Kidney (tissue), 14 donors: ENCODE results near the gene LILRA5. TPM values are rescaled to one million over a fixed set of nuclear protein-coding genes. Genes with fewer than 3 reads are reported as not detected.

ENCODE experiments used
- DNase-seq, 5 donors: peaks; one replicate each; pipeline ENCODE4 v3.0.0-alpha.2; 2013 to 2020
- FAIRE-seq: peaks from 2 replicates; lab custom pipeline; 2012; peaks lifted over from hg19 to GRCh38; lab: Jason Lieb, UNC
- H3K27ac ChIP-seq, 2 donors: one replicate each; pipeline ENCODE4 v1.7.0; 2013; ENCODE audit warnings: low read depth in 2 of 2, low read length in 2 of 2, inconsistent platforms in 1 of 2
- H3K27me3 ChIP-seq: one replicate; pipeline ENCODE4 v1.7.1; 2013; ENCODE audit warnings: low read length, inconsistent platforms; ENCODE audit not compliant: control insufficient read depth, insufficient read depth
- H3K36me3 ChIP-seq, 3 donors: one replicate each; pipeline versions ENCODE4 v1.7.0 to v1.7.1; 2013; ENCODE audit warnings: low read length in 3 of 3, control low read depth in 1 of 3, inconsistent platforms in 1 of 3; ENCODE audit not compliant: insufficient read depth in 3 of 3, control insufficient read depth in 2 of 3
- H3K4me1 ChIP-seq, 3 donors: one replicate each; pipeline versions ENCODE4 v1.7.0 to v1.7.1; 2013; ENCODE audit warnings: low read length in 3 of 3, inconsistent platforms in 1 of 3, low read depth in 1 of 3; ENCODE audit not compliant: control insufficient read depth in 2 of 3, insufficient read depth in 2 of 3
- H3K4me3 ChIP-seq, 3 donors: one replicate each; pipeline versions ENCODE4 v1.7.0 to v1.8.1; 2013; ENCODE audit warnings: low read length in 3 of 3, control low read depth in 1 of 3, inconsistent platforms in 1 of 3
- H3K9ac ChIP-seq, 3 donors: one replicate each; pipeline versions ENCODE4 v1.7.0 to v1.7.1; 2013; ENCODE audit warnings: low read length in 3 of 3, control low read depth in 1 of 3, inconsistent platforms in 1 of 3
- H3K9me3 ChIP-seq, 3 donors: one replicate each; pipeline versions ENCODE4 v1.7.0 to v1.7.1; 2013; ENCODE audit warnings: low read length in 3 of 3, control low read depth in 1 of 3, inconsistent platforms in 1 of 3; ENCODE audit not compliant: control insufficient read depth in 2 of 3, insufficient read depth in 1 of 3
- intact Hi-C: fragments of 100-400 bp; cut with DNase I; formaldehyde crosslinking; loops from one replicate; pipeline ENCODE4 v1.11.1; 2022
- polyA plus RNA-seq: library from polyadenylated mRNA; stranded (reverse); fragments of 350-450 nt; fragmentation: Illumina TruSeq; extraction: RNeasy Lipid Tissue Mini Kit (QIAGEN cat#74804); gene quantifications from one replicate; pipeline ENCODE4 v1.2.3, GENCODE V29; 2014; ENCODE audit warnings: low read depth, low replicate concordance; ENCODE audit not compliant: insufficient read depth
- total RNA-seq: library from RNA; stranded (reverse); fragmentation: NEBNext Ultra II Directional; extraction: Animal tissue kit (Norgen Biotek cat#: 25700); gene quantifications from one replicate; pipeline ENCODE4 v1.2.1, GENCODE V29; 2021
- TF ChIP-seq, protein P1 (sequence below): IDR thresholded peaks from 3 replicates; pipeline ENCODE4 v1.5.1; 2012; ENCODE audit warnings: mild to moderate bottlenecking, moderate library complexity, borderline replicate concordance; ENCODE audit not compliant: insufficient read depth; ENCODE audit errors: extremely low read depth
- donor health status: control.
- donor health status: control.
- donor health status: control.
- donor health status: control.
- donor health status: control.
- donor health status: DM: yes; HTN: yes; CAD: no.
- donor health status: Normal renal cell carcinoma (clear cell type).

LILRA5 gene
- total and polyA plus RNA-seq, 2 donors from 2014 or later, result 1.4 to 5.9 TPM

DNA sequence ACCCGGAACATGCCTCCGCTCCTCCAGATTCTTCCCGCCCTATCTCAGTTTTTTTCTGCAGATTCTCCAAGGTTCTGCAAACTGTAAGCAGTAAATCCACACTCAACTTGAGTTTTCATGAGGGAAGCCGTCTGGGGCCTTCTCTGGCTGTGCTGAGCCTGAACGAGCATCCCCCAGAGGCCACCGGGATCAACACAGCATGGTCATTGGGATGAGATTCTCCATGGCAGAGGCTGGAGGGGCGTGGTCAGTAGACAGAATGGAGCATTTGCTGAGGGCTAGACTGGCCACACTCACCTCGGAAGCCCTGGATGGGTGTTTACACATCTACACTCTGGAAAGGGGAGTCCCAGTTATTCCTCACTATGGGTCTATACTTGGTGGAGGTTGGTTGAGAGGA, 28.3 kb upstream of the LILRA5 start:
- intact Hi-C loops, result no loop called here
- H3K9me3 ChIP-seq, result no peaks in the 10 kb centered on the region
- H3K4me3 ChIP-seq, result no peak overlapping the region
- no peaks in the 10 kb centered on the region for H3K27me3 ChIP-seq
- H3K27ac ChIP-seq, result no peak overlapping the region
- peak in 1 of 5 donors; percentile 32 for DNase-seq
- TF ChIP-seq, protein P1, sequence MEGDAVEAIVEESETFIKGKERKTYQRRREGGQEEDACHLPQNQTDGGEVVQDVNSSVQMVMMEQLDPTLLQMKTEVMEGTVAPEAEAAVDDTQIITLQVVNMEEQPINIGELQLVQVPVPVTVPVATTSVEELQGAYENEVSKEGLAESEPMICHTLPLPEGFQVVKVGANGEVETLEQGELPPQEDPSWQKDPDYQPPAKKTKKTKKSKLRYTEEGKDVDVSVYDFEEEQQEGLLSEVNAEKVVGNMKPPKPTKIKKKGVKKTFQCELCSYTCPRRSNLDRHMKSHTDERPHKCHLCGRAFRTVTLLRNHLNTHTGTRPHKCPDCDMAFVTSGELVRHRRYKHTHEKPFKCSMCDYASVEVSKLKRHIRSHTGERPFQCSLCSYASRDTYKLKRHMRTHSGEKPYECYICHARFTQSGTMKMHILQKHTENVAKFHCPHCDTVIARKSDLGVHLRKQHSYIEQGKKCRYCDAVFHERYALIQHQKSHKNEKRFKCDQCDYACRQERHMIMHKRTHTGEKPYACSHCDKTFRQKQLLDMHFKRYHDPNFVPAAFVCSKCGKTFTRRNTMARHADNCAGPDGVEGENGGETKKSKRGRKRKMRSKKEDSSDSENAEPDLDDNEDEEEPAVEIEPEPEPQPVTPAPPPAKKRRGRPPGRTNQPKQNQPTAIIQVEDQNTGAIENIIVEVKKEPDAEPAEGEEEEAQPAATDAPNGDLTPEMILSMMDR, result no peak
- H3K36me3 ChIP-seq, result no peaks in the 10 kb centered on the region
- no peak for FAIRE-seq
- no peaks in the 10 kb centered on the region for H3K4me1 ChIP-seq
- no peak overlapping the region for H3K9ac ChIP-seq

DNA sequence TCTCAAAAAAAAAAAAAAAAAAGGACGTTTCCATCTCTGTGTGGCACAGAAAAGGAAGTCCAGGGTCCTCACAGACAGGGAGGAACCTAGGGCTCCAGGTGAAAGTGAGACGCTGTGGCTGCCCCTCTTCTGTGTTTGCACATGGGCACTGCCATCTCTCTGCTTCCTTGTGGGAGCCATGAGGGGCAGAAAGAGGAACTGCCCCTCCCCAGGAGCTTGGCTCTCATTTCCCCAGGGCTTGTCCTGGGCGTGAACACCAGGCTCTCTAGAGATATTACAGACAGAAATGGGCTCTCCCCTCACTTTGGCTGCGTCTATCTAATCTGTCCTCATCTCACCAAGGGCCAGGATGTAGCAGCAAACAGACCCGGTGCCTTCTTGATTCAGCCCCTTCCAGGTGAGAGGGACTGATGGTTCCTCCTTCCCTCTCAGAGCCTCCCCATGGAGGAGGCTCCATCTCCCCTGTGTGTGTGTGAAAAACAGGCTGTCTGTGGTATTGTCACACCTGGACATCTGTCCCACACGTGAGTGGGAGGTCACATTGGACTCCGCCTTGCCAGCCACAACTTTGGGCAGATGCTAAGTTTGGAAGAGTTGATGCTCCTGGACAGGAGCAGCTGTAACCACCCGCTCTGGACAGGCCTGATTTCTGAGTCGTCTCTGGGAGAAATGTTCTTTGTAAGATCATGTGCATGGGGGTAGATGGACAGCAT, 26.8 kb upstream of the LILRA5 start:
- H3K27me3 ChIP-seq, result no peaks in the 10 kb centered on the region
- H3K9me3 ChIP-seq, result no peaks in the 10 kb centered on the region
- no peak overlapping the region for H3K9ac ChIP-seq
- no peaks in the 10 kb centered on the region for H3K4me1 ChIP-seq
- DNase-seq (no peak), FAIRE-seq (no peak)
- no peak overlapping the region for H3K4me3 ChIP-seq
- TF ChIP-seq, protein P1, result no peak
- intact Hi-C loops, result no loop called here
- H3K36me3 ChIP-seq, result no peaks in the 10 kb centered on the region
- H3K27ac ChIP-seq, result no peak overlapping the region

DNA sequence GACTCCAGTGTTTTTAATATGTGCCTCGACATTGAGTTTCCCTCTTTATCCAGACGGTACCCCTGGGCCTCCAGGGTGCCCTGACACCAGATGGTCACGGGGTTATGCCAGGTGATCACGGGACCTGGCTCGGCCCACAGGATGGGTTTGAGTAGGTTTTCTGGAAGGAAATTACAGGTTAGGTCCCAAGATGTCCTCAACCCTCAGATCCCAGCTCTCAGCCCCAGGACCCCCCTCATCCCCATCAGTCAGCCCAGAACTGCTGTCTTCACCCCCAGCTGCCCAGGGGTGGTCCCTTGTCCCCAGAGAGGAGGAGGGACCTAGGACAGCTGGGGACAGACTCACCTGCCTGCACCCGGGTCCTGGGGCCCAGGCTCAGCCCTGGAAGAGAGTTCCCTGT, 25.6 kb upstream of the LILRA5 start:
- H3K4me1 ChIP-seq, result no peaks in the 10 kb centered on the region
- no peaks in the 10 kb centered on the region for H3K27me3 ChIP-seq
- DNase-seq (peak in 1 of 5 donors; percentile 43), FAIRE-seq (no peak)
- no peaks in the 10 kb centered on the region for H3K9me3 ChIP-seq
- TF ChIP-seq, protein P1, result no peak
- no peaks in the 10 kb centered on the region for H3K36me3 ChIP-seq
- H3K4me3 ChIP-seq, result no peak overlapping the region
- H3K9ac ChIP-seq, result no peak overlapping the region
- H3K27ac ChIP-seq, result no peak overlapping the region
- intact Hi-C loops, result no loop called here

DNA sequence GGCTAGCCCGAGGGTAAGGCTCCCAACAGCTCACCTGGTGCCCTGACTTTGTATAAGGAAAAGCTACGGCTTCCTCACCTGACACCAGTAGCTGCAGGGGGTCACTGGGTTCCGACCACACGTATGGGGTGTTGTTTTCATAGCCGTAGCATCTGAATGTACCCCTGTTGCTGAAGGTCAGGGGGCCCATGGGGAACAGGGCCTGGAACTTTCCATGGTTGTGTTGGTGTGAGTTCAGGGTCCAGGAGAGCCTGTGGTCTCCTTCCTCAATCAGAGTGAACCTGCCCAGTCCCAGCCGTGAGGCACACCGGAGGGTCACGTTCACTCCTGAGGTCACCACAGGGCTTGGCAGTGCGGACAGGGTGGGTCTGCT, 24.9 kb upstream of the LILRA5 start:
- DNase-seq (peak in 1 of 5 donors; percentile 49), FAIRE-seq (no peak)
- Histone ChIP-seq H3K9me3 (no peaks in the 10 kb centered on the region), H3K27me3 (no peaks in the 10 kb centered on the region), H3K4me1 (no peaks in the 10 kb centered on the region), H3K4me3 (no peak overlapping the region), H3K27ac (no peak overlapping the region), H3K9ac (no peak overlapping the region), H3K36me3 (no peaks in the 10 kb centered on the region)
- TF ChIP-seq, protein P1, result no peak
- intact Hi-C loops, result no loop called here
